Type B pancreatic cell (in vitro differentiated cells): Measurements from ENCODE around the gene UTF1. TPM values are rescaled to one million over a fixed set of nuclear protein-coding genes. Genes with fewer than 3 reads are reported as not detected.

Source experiments
- DNase-seq: peaks from one replicate; pipeline ENCODE4 v3.0.0; 2021; ENCODE audit warnings: mixed read lengths; ENCODE audit not compliant: unreplicated experiment; ENCODE audit errors: extremely low spot score
- H3K27ac Mint-ChIP-seq: 2 replicates; pipeline ENCODE4 v1.8.0; 2021; ENCODE audit warnings: mild to moderate bottlenecking, mixed read lengths
- H3K27me3 Mint-ChIP-seq: 2 replicates; pipeline ENCODE4 v1.8.0; 2021; ENCODE audit warnings: mixed read lengths
- H3K36me3 Mint-ChIP-seq: 2 replicates; pipeline ENCODE4 v1.8.0; 2021; ENCODE audit warnings: mixed read lengths
- H3K4me1 Mint-ChIP-seq: one replicate; pipeline ENCODE4 v1.8.0; 2021; ENCODE audit warnings: mixed read lengths; ENCODE audit not compliant: unreplicated experiment
- H3K4me3 Mint-ChIP-seq: 2 replicates; pipeline ENCODE4 v1.8.0; 2021; ENCODE audit warnings: mild to moderate bottlenecking, mixed read lengths
- H3K9me3 Mint-ChIP-seq: 2 replicates; pipeline ENCODE4 v1.8.0; 2021; ENCODE audit warnings: mixed read lengths
- CTCF ChIP-seq: fragments of 200-600 bp; sonication (generic); conservative IDR thresholded peaks from 2 replicates; pipeline ENCODE4 v1.5.0; 2021; ENCODE audit warnings: antibody characterized with exemption, mild to moderate bottlenecking
- total RNA-seq: library from RNA; stranded (reverse); gene quantifications from 2 replicates; pipeline ENCODE4 v1.2.1, GENCODE V29; 2021; ENCODE audit warnings: low replicate concordance

UTF1 gene
- total RNA-seq, 1 donor from 2014 or later, result not detected

DNA sequence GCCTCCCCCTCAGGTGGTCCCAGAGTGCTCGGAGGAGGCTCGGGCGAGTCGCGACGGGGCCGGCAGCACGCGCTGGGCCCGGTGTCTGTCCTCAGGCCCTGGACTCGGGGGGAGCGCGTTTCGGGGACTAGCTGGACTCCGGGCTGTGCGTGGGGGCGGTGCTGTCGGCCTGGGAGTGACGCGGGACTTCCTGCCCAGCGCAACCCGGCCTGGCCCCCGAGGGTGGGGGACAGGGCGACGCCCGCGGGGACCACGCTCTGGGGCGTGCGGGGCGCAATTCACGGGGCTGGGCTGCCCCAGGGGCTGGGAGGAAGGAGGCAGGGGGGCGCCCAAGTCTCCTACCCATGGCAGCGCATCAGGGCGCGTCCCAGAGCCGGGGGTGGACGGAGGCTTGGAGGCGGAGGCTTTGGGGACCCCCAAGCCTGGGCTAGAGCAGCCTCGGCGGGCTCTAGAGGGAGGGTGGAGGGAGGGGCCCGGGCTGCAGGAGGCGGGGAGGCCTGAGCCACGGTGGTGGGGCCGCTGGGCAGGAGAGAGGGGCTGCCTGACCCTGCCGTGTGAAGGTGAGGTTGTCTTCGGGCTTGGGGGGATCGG lies 5.3 kb downstream of the UTF1 start:
- Mint-ChIP-seq H3K4me3 (no peak overlapping the region), H3K27ac (no peak overlapping the region), H3K4me1 (no peaks in the 10 kb centered on the region), H3K27me3 (peaks cover 66% of the 10 kb centered on the region), H3K9me3 (no peaks in the 10 kb centered on the region), H3K36me3 (no peaks in the 10 kb centered on the region)
- TF ChIP-seq CTCF, result no peak
- DNase-seq, result no peak

GRCh38 chr10:133235932-133236331 lies 5.9 kb downstream of the UTF1 start:
- Mint-ChIP-seq H3K4me1 (no peaks in the 10 kb centered on the region), H3K36me3 (no peaks in the 10 kb centered on the region), H3K9me3 (no peaks in the 10 kb centered on the region), H3K27ac (no peak overlapping the region), H3K4me3 (peak overlapping the region; percentile 45), H3K27me3 (peaks cover 71% of the 10 kb centered on the region)
- no peak for TF ChIP-seq CTCF
- DNase-seq, result no peak

DNA sequence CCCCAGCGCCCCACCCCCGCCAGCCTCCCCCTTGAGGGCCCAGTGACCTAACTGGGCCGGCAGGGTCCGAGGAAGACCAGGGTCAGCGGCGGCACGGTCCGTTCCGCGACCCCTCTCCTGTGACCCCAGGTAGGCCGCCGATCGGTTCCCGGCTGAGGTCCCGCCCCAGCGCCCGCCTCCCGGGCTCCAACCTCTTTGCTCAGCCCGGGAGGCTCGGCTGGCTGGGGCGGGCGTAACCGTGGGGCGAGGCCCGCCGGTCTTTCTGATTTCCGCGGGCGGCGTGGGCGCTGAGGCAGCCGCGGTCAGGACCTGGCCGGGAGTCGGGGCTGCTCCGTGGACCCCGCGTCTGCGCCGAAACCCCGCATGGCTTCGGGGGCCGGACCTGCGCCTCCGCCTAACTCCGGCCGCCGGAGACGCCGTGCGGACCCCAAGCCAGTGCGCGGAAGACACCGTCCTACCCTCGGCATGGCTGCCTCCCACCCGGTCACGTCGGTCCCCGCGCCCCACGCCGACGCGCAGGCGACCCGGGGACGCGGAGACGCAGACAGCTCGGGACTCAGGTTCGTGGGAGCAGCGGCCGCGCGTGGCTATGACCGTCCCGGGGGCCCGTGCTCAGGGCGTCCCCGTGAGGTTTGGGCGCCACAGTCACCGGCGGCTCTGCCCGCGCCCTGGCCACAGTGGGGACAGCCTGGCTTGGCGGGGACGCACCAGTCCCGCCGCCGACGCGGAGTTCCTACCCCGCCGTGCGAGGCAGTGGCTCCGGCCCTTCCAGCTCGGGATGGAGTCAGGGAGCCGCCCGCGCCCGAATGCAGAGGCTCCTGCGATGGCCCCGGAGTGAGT lies 6.6 kb downstream of the UTF1 start:
- Mint-ChIP-seq H3K36me3 (no peaks in the 10 kb centered on the region), H3K9me3 (no peaks in the 10 kb centered on the region), H3K4me3 (no peak overlapping the region), H3K27me3 (peaks cover 71% of the 10 kb centered on the region), H3K27ac (no peak overlapping the region), H3K4me1 (no peaks in the 10 kb centered on the region)
- no peak for TF ChIP-seq CTCF
- no peak for DNase-seq

DNA sequence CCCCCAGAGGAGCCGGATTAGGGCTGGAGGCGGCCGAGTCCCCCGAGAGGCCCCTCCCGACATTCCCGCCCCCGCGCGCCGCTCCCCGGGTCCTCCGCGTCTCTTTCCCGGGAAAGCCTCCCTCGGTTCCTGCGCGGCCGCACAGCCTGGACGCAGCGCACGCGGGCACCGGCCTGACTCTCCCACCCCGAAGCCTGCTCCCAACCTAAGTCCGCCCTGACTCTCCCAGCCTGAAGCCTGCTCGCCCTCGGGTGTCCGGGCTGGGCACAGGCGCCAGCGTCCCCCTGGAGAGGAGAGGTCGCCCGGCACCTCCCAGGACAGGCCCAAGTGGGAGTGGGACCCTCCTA lies 7.2 kb downstream of the UTF1 start:
- H3K4me3 Mint-ChIP-seq, result no peak overlapping the region
- H3K27me3 Mint-ChIP-seq, result peaks cover 65% of the 10 kb centered on the region
- no peak for DNase-seq
- no peak for TF ChIP-seq CTCF
- no peak overlapping the region for H3K27ac Mint-ChIP-seq
- no peaks in the 10 kb centered on the region for H3K4me1 Mint-ChIP-seq
- H3K9me3 Mint-ChIP-seq, result no peaks in the 10 kb centered on the region
- no peaks in the 10 kb centered on the region for H3K36me3 Mint-ChIP-seq

GRCh38 chr10:133237588-133238465 lies 7.8 kb downstream of the UTF1 start, which contains the start of gene VENTX:
Gene VENTX (plus strand): TSS chr10:133237855. CDS start chr10:133237915, 60 bp downstream.
- H3K27me3 Mint-ChIP-seq, result peaks cover 63% of the 10 kb centered on the region
- H3K4me1 Mint-ChIP-seq, result no peaks in the 10 kb centered on the region
- H3K27ac Mint-ChIP-seq, result no peak within 1 kb of the TSS
- no peaks in the 10 kb centered on the region for H3K36me3 Mint-ChIP-seq
- no peak within 1 kb of the TSS for H3K4me3 Mint-ChIP-seq
- DNase-seq, result no peak
- H3K9me3 Mint-ChIP-seq, result no peaks in the 10 kb centered on the region
- TF ChIP-seq CTCF, result no peak
